ENCODE data around the gene MOGAT1.
"Not testable (repeated sequence)": the region's sequence is repeated elsewhere in the genome, so short reads cannot be mapped to it uniquely, and the experiment has no call there.

DNA sequence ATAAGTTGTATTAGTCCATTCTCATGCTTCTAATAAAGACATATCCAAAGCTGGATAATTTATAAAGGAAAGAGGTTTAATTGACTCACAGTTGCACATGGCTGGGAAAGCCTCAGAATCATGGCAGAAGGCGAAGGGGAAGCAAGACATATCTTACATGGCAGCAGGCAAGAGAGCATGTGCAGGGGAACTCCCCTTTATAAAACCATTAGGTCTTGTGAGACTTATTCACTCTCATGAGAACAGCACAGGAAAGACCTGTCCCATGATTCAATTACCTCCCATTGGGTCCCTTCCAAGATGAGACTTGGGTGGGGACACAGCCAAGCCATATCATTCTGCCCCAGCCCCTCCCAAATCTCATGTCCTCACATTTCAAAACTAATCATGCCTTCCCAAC, 48.3 kb downstream of the MOGAT1 start:
- TF ChIP-seq, protein P1, sequence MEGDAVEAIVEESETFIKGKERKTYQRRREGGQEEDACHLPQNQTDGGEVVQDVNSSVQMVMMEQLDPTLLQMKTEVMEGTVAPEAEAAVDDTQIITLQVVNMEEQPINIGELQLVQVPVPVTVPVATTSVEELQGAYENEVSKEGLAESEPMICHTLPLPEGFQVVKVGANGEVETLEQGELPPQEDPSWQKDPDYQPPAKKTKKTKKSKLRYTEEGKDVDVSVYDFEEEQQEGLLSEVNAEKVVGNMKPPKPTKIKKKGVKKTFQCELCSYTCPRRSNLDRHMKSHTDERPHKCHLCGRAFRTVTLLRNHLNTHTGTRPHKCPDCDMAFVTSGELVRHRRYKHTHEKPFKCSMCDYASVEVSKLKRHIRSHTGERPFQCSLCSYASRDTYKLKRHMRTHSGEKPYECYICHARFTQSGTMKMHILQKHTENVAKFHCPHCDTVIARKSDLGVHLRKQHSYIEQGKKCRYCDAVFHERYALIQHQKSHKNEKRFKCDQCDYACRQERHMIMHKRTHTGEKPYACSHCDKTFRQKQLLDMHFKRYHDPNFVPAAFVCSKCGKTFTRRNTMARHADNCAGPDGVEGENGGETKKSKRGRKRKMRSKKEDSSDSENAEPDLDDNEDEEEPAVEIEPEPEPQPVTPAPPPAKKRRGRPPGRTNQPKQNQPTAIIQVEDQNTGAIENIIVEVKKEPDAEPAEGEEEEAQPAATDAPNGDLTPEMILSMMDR (IDR thresholded peaks at IDR 0.05): not testable (repeated sequence)
- not testable (repeated sequence) for TF ChIP-seq ZFX (IDR thresholded peaks at IDR 0.05; ENCODE audit: borderline replicate concordance)

All from 22Rv1 (cell line).